Panc1 (cell line): Measurements from ENCODE around the gene PRPS1. TPM values are rescaled to one million over a fixed set of nuclear protein-coding genes. Genes with fewer than 3 reads are reported as not detected.

Experiments
- ATAC-seq: fragments of 200-7000 bp; cut with Tn5 transposase; 2 replicates; pipeline ENCODE4 v1.9.1; 2020; ENCODE audit warnings: mild to moderate bottlenecking, moderate library complexity
- Bru-seq: library from RNA; stranded (reverse); fragments of 400-500 nt; gene quantifications from one replicate; lab custom pipeline; 2021; lab: Mats Ljungman, UMichigan
- BruChase-seq, 2 experiments: library from RNA; stranded (reverse); fragments of 400-500 nt; gene quantifications; one replicate each; lab custom pipeline; 2021; lab: Mats Ljungman, UMichigan
- BruUV-seq: library from RNA; stranded (reverse); fragments of 400-500 nt; replicated peaks from 2 replicates; lab custom pipeline; 2021; lab: Mats Ljungman, UMichigan
- CTCF ChIA-PET: fragments of 300-600 bp; sonication (Branson Sonifier 250); formaldehyde crosslinking; loops from one replicate; lab custom pipeline; 2022; ENCODE audit warnings: antibody characterized with exemption; lab: Charles Lee
- POLR2A ChIA-PET: fragments of 300-600 bp; sonication (Branson Sonifier 250); formaldehyde crosslinking; loops from one replicate; lab custom pipeline; 2022; ENCODE audit warnings: antibody characterized with exemption; lab: Charles Lee
- DNase-seq: peaks from one replicate; pipeline ENCODE4 v3.0.0-alpha.2; 2010; ENCODE audit warnings: low read depth, low spot score
- H3K27ac ChIP-seq: 2 replicates; pipeline ENCODE4 v1.5.1; 2011; ENCODE audit warnings: mild to moderate bottlenecking, low read length, inconsistent platforms
- H3K27me3 ChIP-seq: fragments of 200-500 bp; sonication (Bioruptor generic); 2 replicates; pipeline ENCODE4 v1.6.0; 2014; ENCODE audit warnings: low read length, inconsistent platforms; ENCODE audit not compliant: control insufficient read depth, insufficient read depth
- H3K36me3 ChIP-seq: fragments of 200-500 bp; sonication (Bioruptor generic); 2 replicates; pipeline ENCODE4 v1.5.1; 2014; ENCODE audit warnings: inconsistent platforms, mild to moderate bottlenecking, low read length, moderate library complexity; ENCODE audit not compliant: control insufficient read depth, insufficient read depth
- H3K4me1 ChIP-seq: 2 replicates; pipeline ENCODE4 v1.5.1; 2011; ENCODE audit warnings: inconsistent platforms, mild to moderate bottlenecking, low read length, moderate library complexity; ENCODE audit not compliant: control insufficient read depth, insufficient read depth
- H3K4me3 ChIP-seq, 2 experiments: 2 replicates each; pipeline ENCODE4 v1.5.1; 2011 to 2012; ENCODE audit warnings: low read depth in 2 of 2, low read length in 2 of 2, mild to moderate bottlenecking in 2 of 2, inconsistent platforms in 1 of 2, moderate library complexity in 1 of 2
- H3K9me3 ChIP-seq: fragments of 200-500 bp; sonication (Bioruptor generic); 2 replicates; pipeline ENCODE4 v1.5.1; 2014; ENCODE audit warnings: low read depth, mild to moderate bottlenecking, inconsistent platforms, low read length, moderate library complexity; ENCODE audit not compliant: control insufficient read depth, insufficient read depth
- POLR2AphosphoS5 ChIP-seq: IDR thresholded peaks from 2 replicates; pipeline ENCODE4 v1.6.1; 2012; ENCODE audit warnings: mild to moderate bottlenecking, low read depth, low read length, moderate library complexity
- SIN3A ChIP-seq: IDR thresholded peaks from 2 replicates; pipeline ENCODE4 v1.6.1; 2012; ENCODE audit warnings: low read depth, mild to moderate bottlenecking, low read length, moderate library complexity, borderline replicate concordance; ENCODE audit not compliant: insufficient read depth
- TCF7L2 ChIP-seq: IDR thresholded peaks from 2 replicates; pipeline ENCODE4 v1.6.1; 2011; ENCODE audit warnings: mild to moderate bottlenecking, low read depth, low read length, inconsistent platforms
- in situ Hi-C: cut with HindIII; loops from 2 replicates; pipeline ENCODE4 v1.10.0; 2016; ENCODE audit warnings: low sequenced_read_pairs, low pct_unique_long_range_greater_than_20kb
- intact Hi-C: fragments of 100-400 bp; cut with micrococcal nuclease; formaldehyde crosslinking; loops from one replicate; pipeline ENCODE4 v1.10.0; 2022; ENCODE audit not compliant: unreplicated experiment
- long read RNA-seq: library from polyadenylated mRNA; unstranded; transcript quantifications from one replicate; pipeline ENCODE4 v2.0.0, GENCODE V29; 2021; ENCODE audit not compliant: unreplicated experiment
- polyA plus RNA-seq: library from polyadenylated mRNA; unstranded; fragments of >200 nt; gene quantifications from one replicate; pipeline ENCODE4 v1.2.1, GENCODE V29; 2012; ENCODE audit warnings: missing spikeins; ENCODE audit not compliant: insufficient read length
- total RNA-seq: library from RNA; stranded (reverse); gene quantifications from one replicate; pipeline ENCODE4 v1.2.1, GENCODE V29; 2021; ENCODE audit not compliant: unreplicated experiment
- TF ChIP-seq, protein P1 (sequence below): fragments of 450-650 bp; IDR thresholded peaks from 2 replicates; pipeline ENCODE4 v1.5.1; 2017; ENCODE audit warnings: mild to moderate bottlenecking
- TF ChIP-seq, protein P2 (sequence below), 2 experiments: IDR thresholded peaks; 2 replicates each; pipeline ENCODE4 v1.6.1; 2011 to 2012; ENCODE audit warnings: low read depth in 2 of 2, control low read depth in 1 of 2, low read length in 1 of 2, mild to moderate bottlenecking in 1 of 2, moderate library complexity in 1 of 2; ENCODE audit not compliant: insufficient read depth in 1 of 2

PRPS1 gene
- total RNA-seq (152 TPM), Bru-seq, nascent RNA (percentile 94 among the genes with signal in this experiment), BruChase-seq, experiment 1, labeled RNA remaining after a 2-hour chase (percentile 91 among the genes with signal in this experiment), BruChase-seq, experiment 2, labeled RNA remaining after a 6-hour chase (percentile 97 among the genes with signal in this experiment)
- polyA plus RNA-seq = 127 TPM
- long read RNA-seq, transcript PRPS1-204 (7 exons, 2,152 nt) = major isoform, 64 of 83 reads
- long read RNA-seq, partial matches to known transcripts = 17 of 83 reads
- long read RNA-seq, other reads (novel, unspliced or antisense) = 2 of 83 reads

DNA sequence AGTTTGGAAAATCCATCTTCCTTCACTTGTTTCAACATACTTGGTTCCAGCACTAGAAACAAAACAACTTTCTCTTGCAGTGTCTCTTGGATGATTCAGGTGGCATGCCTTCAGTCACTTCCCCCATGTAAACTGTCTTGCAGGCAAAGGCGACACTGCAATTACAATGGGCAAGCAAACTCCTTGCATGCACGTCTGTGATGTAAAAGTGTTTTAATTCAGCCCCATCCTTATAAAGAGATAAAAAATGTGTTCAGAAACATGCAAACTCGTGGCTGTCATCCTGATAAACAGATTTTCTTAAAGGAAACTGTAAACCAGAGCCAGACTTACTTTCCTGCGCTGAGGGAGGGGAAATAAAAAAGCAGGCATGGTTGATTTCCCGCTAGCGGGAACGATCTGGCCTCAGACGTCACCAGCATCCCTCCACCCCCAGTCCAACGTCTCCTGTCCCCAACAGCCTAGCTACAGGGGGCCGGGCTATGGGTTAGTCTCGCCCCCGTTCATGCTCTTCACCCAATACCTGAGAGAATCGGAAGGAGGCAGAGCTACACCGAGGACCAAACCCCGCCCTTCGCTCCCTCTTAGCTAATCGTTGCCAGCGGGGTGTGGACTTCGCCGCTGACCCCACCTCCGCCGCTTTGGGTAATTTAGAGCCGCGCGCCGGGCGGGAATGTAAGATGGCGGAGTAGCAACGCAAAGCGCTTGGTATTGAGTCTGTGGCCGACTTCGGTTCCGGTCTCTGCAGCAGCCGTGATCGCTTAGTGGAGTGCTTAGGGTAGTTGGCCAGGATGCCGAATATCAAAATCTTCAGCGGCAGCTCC is at the start of gene PRPS1:
Gene PRPS1 (plus strand): TSS at position 673 of the 824 bp plus-strand sequence. CDS start 119 bp downstream, at position 792.
- ChIA-PET POLR2A (interaction anchor here (0.6 to 1.3 kb wide), 8 partner anchors 36 to 355 kb away, joined by 3 to 12 read pairs (median 4); no protein-coding TSS in a partner anchor), CTCF (interaction anchor here (0.7 to 1.2 kb wide), 3 partner anchors 14 to 89 kb away, joined by 3 to 4 read pairs (median 3); no protein-coding TSS in a partner anchor)
- in situ Hi-C loops (no loop called here), intact Hi-C loops (loop anchor here (5.0 to 10.0 kb wide), 2 partner anchors 91 to 603 kb away; no protein-coding TSS in a partner anchor)
- Histone ChIP-seq H3K9me3 (no peaks in the 10 kb centered on the region), H3K4me1 (peaks cover 33% of the 10 kb centered on the region), H3K27ac (peak within 1 kb of the TSS; percentile 93), H3K27me3 (no peaks in the 10 kb centered on the region), H3K4me3 (peak within 1 kb of the TSS; percentile 90 to 97), H3K36me3 (no peaks in the 10 kb centered on the region; the same call in 1 of the 2 replicates)
- TF ChIP-seq, protein P1, sequence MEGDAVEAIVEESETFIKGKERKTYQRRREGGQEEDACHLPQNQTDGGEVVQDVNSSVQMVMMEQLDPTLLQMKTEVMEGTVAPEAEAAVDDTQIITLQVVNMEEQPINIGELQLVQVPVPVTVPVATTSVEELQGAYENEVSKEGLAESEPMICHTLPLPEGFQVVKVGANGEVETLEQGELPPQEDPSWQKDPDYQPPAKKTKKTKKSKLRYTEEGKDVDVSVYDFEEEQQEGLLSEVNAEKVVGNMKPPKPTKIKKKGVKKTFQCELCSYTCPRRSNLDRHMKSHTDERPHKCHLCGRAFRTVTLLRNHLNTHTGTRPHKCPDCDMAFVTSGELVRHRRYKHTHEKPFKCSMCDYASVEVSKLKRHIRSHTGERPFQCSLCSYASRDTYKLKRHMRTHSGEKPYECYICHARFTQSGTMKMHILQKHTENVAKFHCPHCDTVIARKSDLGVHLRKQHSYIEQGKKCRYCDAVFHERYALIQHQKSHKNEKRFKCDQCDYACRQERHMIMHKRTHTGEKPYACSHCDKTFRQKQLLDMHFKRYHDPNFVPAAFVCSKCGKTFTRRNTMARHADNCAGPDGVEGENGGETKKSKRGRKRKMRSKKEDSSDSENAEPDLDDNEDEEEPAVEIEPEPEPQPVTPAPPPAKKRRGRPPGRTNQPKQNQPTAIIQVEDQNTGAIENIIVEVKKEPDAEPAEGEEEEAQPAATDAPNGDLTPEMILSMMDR = no peak
- TF ChIP-seq SIN3A (0 out of 2 replicates have a peak, but pooled peaks have one; percentile 22), POLR2AphosphoS5 (peak; percentile 92), TCF7L2 (no peak)
- TF ChIP-seq, protein P2, sequence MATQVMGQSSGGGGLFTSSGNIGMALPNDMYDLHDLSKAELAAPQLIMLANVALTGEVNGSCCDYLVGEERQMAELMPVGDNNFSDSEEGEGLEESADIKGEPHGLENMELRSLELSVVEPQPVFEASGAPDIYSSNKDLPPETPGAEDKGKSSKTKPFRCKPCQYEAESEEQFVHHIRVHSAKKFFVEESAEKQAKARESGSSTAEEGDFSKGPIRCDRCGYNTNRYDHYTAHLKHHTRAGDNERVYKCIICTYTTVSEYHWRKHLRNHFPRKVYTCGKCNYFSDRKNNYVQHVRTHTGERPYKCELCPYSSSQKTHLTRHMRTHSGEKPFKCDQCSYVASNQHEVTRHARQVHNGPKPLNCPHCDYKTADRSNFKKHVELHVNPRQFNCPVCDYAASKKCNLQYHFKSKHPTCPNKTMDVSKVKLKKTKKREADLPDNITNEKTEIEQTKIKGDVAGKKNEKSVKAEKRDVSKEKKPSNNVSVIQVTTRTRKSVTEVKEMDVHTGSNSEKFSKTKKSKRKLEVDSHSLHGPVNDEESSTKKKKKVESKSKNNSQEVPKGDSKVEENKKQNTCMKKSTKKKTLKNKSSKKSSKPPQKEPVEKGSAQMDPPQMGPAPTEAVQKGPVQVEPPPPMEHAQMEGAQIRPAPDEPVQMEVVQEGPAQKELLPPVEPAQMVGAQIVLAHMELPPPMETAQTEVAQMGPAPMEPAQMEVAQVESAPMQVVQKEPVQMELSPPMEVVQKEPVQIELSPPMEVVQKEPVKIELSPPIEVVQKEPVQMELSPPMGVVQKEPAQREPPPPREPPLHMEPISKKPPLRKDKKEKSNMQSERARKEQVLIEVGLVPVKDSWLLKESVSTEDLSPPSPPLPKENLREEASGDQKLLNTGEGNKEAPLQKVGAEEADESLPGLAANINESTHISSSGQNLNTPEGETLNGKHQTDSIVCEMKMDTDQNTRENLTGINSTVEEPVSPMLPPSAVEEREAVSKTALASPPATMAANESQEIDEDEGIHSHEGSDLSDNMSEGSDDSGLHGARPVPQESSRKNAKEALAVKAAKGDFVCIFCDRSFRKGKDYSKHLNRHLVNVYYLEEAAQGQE (IDR thresholded peaks at IDR 0.05; ENCODE audit: insufficient read depth in 1 of 2, low read depth in 2 of 2, low read length in 1 of 2) = no peak
- DNase-seq = peak; percentile 87
- peak; percentile 98 for ATAC-seq
- no TSS peak for BruUV-seq

DNA sequence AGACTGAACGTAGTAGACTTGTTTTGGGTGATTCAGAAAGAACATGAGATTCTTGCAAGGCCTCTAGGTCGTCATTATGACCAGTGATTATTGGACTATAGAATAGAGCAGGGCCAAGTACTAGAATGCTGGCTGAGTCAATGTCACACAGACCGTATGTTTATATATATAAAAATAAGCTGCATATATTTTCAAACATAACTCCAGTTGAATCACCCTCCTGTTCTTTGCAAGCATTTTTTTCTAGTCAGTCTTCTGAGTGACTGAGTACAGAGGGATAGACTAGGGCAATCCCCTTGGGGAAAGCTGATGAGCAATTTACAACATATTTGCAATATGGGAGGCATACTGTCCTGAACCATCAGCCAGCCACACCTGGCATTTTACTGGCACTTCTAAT is 48.4 kb upstream of the PRPS1 start:
- no peak for ATAC-seq
- ChIA-PET POLR2A (interaction anchor here (0.6 kb wide), 1 partner anchor 46 kb away, joined by 7 read pairs; no protein-coding TSS in a partner anchor), CTCF (no interaction called here)
- H3K9me3 ChIP-seq = no peaks in the 10 kb centered on the region
- no peaks in the 10 kb centered on the region for H3K27me3 ChIP-seq
- H3K4me3 ChIP-seq = no peak overlapping the region
- no TSS peak for BruUV-seq
- no peaks in the 10 kb centered on the region for H3K36me3 ChIP-seq
- in situ Hi-C loops = no loop called here
- H3K27ac ChIP-seq = no peak overlapping the region
- no peaks in the 10 kb centered on the region for H3K4me1 ChIP-seq
- TF ChIP-seq, protein P2 (IDR thresholded peaks at IDR 0.05; ENCODE audit: insufficient read depth in 1 of 2, low read depth in 2 of 2, low read length in 1 of 2) = no peak
- TF ChIP-seq, protein P1 = no peak
- TF ChIP-seq TCF7L2 (no peak), POLR2AphosphoS5 (no peak), SIN3A (no peak)
- DNase-seq = no peak
- intact Hi-C loops = no loop called here
